ENCODE data around the gene TMEM129. TPM values are rescaled to one million over a fixed set of nuclear protein-coding genes. Genes with fewer than 3 reads are reported as not detected.
"Not testable (repeated sequence)": the region's sequence is repeated elsewhere in the genome, so short reads cannot be mapped to it uniquely, and the experiment has no call there.

Gene TMEM129
- total RNA-seq, 1 donor from 2014 or later: 88.7 TPM

DNA sequence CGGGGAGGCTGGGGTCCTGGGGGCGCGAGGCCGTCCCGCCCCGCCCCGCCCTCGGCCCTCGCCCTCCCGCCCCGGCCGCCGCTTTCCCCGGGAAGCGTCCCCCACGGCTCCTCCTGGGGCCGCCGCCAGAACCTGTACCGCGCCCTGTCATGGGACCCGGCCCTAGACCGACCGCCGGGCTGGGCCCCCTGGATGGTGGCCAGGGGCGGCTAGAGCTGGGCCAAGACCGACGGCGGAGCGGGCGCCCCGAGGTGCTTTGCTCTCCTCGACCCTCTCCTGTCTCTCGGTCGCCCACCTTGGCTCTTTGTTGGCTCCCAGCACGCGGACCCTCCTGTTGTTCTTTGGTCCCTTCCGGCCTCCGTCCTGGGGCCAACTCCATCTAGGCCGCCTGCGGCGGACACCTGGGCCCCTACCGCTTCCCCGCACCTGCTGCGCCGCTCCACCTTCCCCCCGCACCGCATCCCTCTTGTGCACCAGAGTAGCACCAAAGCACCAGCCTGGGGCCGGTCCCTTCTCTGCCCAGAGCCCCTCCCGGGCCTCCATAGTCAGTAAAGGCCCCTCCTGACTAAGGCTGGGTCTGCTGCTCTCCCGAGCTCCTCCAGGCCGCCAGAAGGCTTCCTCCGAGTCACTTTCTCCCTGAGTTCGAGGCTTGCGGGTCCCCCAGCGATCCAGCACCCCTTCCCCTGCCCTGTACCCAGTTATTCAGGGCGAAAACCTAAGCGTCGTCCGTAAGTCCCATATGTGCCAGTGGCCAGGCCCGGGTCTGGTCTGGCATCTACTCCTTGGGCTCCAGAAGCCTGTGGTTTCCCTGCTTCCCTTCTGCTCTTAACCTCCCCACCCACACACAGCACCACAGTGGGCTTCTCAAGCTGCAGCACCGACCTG is 785 bp upstream of the TMEM129 start:
- no peak for DNase-seq (ENCODE audit: low read depth)

GRCh38 chr4:1720163-1720983 is 750 bp downstream of the TMEM129 start:
- DNase-seq (ENCODE audit: low read depth): no peak

- no peak for DNase-seq (ENCODE audit: low read depth)
Measured at GRCh38 chr4:1718095-1718850, 2.9 kb downstream of the TMEM129 start.

GRCh38 chr4:1717129-1718094 is 3.7 kb downstream of the TMEM129 start:
- no peak for DNase-seq (ENCODE audit: low read depth)

DNA sequence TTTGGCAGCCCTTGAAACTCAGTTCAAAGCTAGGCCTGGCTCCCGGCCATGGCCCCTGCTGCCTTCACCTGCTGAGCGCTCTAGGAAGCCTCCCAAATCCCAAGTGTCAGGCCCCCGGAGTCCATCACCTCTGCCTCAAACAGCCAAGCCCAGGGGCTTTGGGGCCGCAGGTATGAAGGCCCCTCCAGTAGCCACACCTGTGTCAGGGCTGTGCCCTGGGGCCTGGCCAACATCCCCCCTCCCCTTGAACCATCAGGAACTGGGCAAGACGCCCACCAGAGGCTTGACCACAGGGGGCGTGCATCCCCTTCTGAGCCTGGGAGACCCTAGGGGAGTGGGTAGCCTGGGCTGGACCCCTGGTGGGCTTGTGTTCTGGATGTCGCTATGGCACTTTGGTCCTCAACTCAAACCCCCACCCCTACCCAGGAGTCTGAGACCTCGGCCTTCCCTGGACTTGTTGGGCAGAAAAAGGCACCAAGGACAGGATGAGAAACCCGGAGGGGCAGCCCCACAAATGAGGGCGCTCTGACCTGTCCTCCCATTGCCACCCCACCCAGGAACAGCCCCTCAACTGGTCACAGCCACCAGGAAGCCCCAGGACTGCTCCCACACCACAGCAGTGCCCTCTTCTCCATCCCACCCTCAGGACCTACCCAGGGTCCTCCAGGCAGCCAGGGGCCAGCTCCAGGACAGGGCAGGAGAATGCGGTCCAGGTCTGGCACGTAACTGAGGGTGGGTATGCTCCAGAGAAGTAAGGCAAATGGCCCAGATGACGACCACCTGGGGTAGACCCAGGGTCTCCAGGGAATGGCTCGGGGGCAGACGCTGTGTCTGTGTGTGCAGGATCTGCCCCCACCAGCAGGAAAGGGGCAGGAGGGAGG is 4.8 kb downstream of the TMEM129 start:
- DNase-seq (ENCODE audit: low read depth): no peak

GRCh38 chr4:1715002-1715758 is 5.9 kb downstream of the TMEM129 start:
- no peak for DNase-seq (ENCODE audit: low read depth)

GRCh38 chr4:1714303-1715001 is 6.7 kb downstream of the TMEM129 start:
- peak; percentile 50 for DNase-seq (ENCODE audit: low read depth)

DNA sequence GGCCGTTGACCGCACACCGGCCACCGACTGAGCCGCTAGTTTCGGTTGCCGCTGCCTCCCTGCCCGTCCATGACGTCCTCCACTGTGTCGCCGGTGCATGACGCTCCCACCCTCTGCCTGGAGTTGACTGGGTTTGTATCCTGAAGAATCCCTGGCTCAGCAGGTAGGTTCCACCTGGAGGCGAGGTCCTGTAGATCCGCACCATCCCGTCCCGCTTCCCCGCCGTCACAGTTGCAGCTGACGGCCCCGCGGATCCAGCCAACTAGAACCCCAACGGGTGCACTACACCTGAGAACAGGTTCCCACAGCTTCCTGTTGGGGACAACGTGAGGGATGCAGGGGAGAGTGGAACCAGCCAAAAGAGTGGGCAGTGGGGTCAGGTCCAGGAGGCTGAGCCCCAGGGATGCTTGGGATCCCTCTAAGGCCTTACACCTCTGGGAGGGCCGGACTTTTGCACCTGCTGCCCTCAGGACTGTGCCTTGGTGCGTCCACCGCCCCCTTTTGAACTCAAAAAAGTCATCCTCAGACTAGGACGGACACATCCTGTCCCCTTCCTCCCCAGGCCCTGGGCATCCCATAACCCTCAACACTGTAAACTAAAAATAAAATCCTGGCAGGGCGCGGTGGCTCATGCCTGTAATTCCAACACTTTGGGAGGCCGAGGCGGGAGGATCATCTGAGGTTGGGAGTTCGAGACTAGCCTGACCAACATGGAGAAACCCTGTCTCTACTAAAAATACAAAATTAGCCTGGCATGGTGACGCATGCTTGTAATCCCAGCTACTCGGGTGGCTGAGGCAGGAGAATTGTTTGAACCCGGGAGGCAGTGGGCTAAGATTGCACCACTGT is 7.9 kb downstream of the TMEM129 start:
- no peak for DNase-seq (ENCODE audit: low read depth)

GRCh38 chr4:1712216-1713002 is 8.7 kb downstream of the TMEM129 start, which contains the start of gene SLBP:
Gene SLBP, minus strand, starts transcription at chr4:1712319. Its CDS starts 131 bp downstream, at chr4:1712188.
- peak; percentile 81 for DNase-seq (ENCODE audit: low read depth)

- DNase-seq (ENCODE audit: low read depth): peak; percentile 33
Measured at GRCh38 chr4:1711571-1712215, 9.4 kb downstream of the TMEM129 start.

- DNase-seq (ENCODE audit: low read depth): no peak
Measured at GRCh38 chr4:1711055-1711570, 10.0 kb downstream of the TMEM129 start.

DNA sequence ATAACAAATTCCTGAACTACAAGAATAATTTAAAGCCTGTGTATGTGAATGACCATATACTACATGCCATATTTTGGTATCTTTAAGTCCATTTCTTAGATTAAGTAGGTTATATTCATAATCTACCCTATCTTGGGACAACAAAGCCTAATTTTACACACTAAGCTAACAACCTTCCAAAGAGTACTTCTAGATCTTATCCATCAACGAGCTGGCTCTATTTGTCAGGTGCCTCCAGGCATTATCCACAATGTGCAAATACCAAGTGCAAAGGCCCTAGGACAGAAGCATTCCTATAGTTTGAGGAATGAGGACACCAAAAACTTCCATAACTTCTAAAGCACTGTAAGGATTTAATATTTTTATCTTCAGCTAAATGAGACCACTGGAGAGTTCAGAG is 12.5 kb downstream of the TMEM129 start:
- DNase-seq (ENCODE audit: low read depth): no peak

- no peak for DNase-seq (ENCODE audit: low read depth)
Measured at GRCh38 chr4:1706358-1706757, 14.8 kb downstream of the TMEM129 start.

DNA sequence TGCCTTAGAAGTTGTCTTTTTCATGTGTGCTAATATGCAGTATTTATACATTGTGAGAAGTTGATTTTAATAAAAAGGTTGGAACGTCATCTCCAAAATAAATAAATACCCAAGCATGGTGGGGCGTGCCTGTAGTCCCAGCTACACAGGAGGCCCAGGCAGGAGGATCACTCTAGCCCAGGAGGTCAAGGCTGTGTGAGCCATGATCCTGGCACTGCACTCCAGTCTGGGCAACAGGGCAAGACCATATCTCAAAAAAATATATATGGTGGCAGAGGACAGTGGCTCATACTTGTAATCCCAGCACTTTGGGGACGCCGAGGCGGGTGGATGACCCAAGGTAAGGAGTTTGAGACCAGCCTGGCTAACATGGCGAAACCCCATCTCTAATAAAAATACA is 15.4 kb downstream of the TMEM129 start:
- no peak for DNase-seq (ENCODE audit: low read depth)

DNA sequence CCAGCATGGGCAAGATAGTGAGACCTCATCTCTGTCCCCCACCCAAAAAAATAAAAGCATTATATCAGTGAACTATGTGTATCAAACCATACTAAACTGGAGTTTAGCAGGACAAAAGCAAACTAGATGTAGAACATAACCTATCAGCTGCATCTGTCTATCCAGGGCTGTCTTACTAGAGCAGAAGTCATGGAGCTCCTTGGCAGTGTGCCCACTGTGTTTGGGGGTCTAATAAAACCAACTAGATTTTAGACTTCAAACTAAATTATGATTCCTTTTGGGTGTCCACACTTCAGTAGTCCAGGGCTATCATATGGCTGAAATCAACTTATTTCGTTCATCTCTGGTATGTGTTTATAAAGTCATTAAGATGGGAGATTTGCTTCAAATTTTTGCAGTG is 17.3 kb downstream of the TMEM129 start:
- DNase-seq (ENCODE audit: low read depth): no peak

GRCh38 chr4:1701671-1702070 is 19.5 kb downstream of the TMEM129 start:
- DNase-seq (ENCODE audit: low read depth): not testable (repeated sequence)

Measured in renal cortical epithelial cell (primary cell).